OCI-LY1 (cell line): ENCODE data around the gene SOX10.

Source experiments
- H2AFZ ChIP-seq: fragments of 200-600 bp; sonication (generic), shearing (Covaris generic); 2 replicates; pipeline ENCODE4 v1.6.0; 2014; ENCODE audit warnings: antibody characterized with exemption, mild to moderate bottlenecking, low read length
- H3F3A ChIP-seq: fragments of 200-600 bp; sonication (generic), shearing (Covaris generic); 2 replicates; pipeline ENCODE4 v1.6.0; 2014; ENCODE audit warnings: mild to moderate bottlenecking, antibody characterized with exemption, low read length, moderate library complexity; ENCODE audit not compliant: insufficient read depth
- H3K27ac ChIP-seq: fragments of 200-600 bp; sonication (generic); 2 replicates; pipeline ENCODE4 v1.5.1; 2014; ENCODE audit warnings: low read length, mixed run types, mild to moderate bottlenecking, low read depth; ENCODE audit not compliant: poor library complexity, severe bottlenecking
- H3K27me3 ChIP-seq: fragments of 200-600 bp; sonication (generic); 2 replicates; pipeline ENCODE4 v1.6.0; 2014; ENCODE audit warnings: antibody characterized with exemption, mild to moderate bottlenecking, low read length, moderate library complexity; ENCODE audit not compliant: insufficient read depth
- H3K36me3 ChIP-seq: fragments of 200-600 bp; sonication (generic); 2 replicates; pipeline ENCODE4 v1.6.1; 2014; ENCODE audit warnings: mild to moderate bottlenecking, antibody characterized with exemption, low read length, moderate library complexity, mixed read lengths; ENCODE audit not compliant: insufficient read depth
- H3K4me1 ChIP-seq: fragments of 200-600 bp; sonication (generic); 2 replicates; pipeline ENCODE4 v1.5.1; 2014; ENCODE audit warnings: mild to moderate bottlenecking, low read length, moderate library complexity; ENCODE audit not compliant: insufficient read depth, severe bottlenecking
- H3K4me2 ChIP-seq: fragments of 200-600 bp; sonication (generic), shearing (Covaris generic); 2 replicates; pipeline ENCODE4 v1.6.1; 2014; ENCODE audit warnings: low read length
- H3K4me3 ChIP-seq: fragments of 200-600 bp; sonication (generic); 2 replicates; pipeline ENCODE4 v1.5.1; 2014; ENCODE audit warnings: low read length, low read depth, mild to moderate bottlenecking, mixed read lengths; ENCODE audit not compliant: poor library complexity, severe bottlenecking
- H3K79me2 ChIP-seq: fragments of 200-600 bp; shearing (Covaris generic); 2 replicates; pipeline ENCODE4 v1.6.1; 2016; ENCODE audit warnings: mixed run types, low read length, mixed read lengths; ENCODE audit not compliant: insufficient read depth
- H3K9ac ChIP-seq: fragments of 200-600 bp; sonication (generic), shearing (Covaris generic); 2 replicates; pipeline ENCODE4 v1.6.1; 2014; ENCODE audit warnings: mild to moderate bottlenecking, low read length, mixed read lengths
- H3K9me2 ChIP-seq: fragments of 200-600 bp; sonication (generic), shearing (Covaris generic); 2 replicates; pipeline ENCODE4 v1.6.1; 2014; ENCODE audit warnings: low read depth, mild to moderate bottlenecking, low read length, mixed read lengths
- H3K9me3 ChIP-seq: fragments of 200-600 bp; shearing (Covaris generic); 2 replicates; pipeline ENCODE4 v1.6.1; 2014; ENCODE audit warnings: low read length, mixed read lengths
- H4K20me1 ChIP-seq: fragments of 200-600 bp; sonication (generic), shearing (Covaris generic); 2 replicates; pipeline ENCODE4 v1.6.0; 2016; ENCODE audit warnings: mild to moderate bottlenecking, low read length; ENCODE audit not compliant: insufficient read depth
- CTCF ChIP-seq: fragments of 200-600 bp; sonication (generic), shearing (Covaris generic); IDR thresholded peaks from 2 replicates; pipeline ENCODE4 v1.5.1; 2017; ENCODE audit warnings: mild to moderate bottlenecking, antibody characterized with exemption, low read length, moderate library complexity, mixed read lengths
- EZH2 ChIP-seq: fragments of 200-600 bp; sonication (generic), shearing (Covaris generic); IDR thresholded peaks from 2 replicates; pipeline ENCODE4 v1.8.0; 2017; ENCODE audit warnings: borderline replicate concordance, mixed run types, mild to moderate bottlenecking, antibody characterized with exemption, low read length, moderate library complexity, mixed read lengths

The SOX10 gene

GRCh38 chr22:37990862-37991261, 6.5 kb upstream of the SOX10 start:
- no peaks in the 10 kb centered on the region for H3F3A ChIP-seq
- no peaks in the 10 kb centered on the region for H3K9me2 ChIP-seq
- no peak overlapping the region for H2AFZ ChIP-seq
- H3K9ac ChIP-seq = no peak overlapping the region
- no peak overlapping the region for H3K27ac ChIP-seq
- TF ChIP-seq CTCF (no peak), EZH2 (no peak)
- no peak overlapping the region for H3K4me3 ChIP-seq
- H3K79me2 ChIP-seq = no peaks in the 10 kb centered on the region
- H3K4me1 ChIP-seq = no peaks in the 10 kb centered on the region
- no peaks in the 10 kb centered on the region for H4K20me1 ChIP-seq
- no peaks in the 10 kb centered on the region for H3K9me3 ChIP-seq
- H3K27me3 ChIP-seq = peaks cover 8% of the 10 kb centered on the region; the same call in 1 of the 2 replicates
- H3K36me3 ChIP-seq = no peaks in the 10 kb centered on the region
- H3K4me2 ChIP-seq = no peak overlapping the region

DNA sequence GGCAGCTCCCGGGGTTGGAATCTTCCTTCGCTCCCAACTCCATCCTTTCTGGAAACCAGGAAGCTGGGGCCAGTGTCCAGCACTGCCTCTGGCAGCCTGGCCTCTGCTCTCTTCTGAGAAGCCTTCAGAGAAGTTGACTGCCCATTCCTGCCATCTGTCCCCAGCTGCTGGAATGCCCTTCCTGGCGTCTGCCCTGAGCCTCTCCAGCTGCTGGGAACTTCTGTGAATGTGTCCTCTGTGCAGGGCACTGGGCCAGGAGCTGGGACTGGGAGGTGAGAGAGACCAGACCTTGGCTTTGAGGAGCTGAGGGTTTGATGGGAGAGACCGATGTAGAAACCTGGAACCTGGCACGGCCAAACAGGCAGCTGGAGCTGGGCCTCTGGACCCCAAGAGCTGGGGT, 5.9 kb upstream of the SOX10 start:
- no peak overlapping the region for H3K27ac ChIP-seq
- no peak overlapping the region for H3K4me2 ChIP-seq
- H3K9me2 ChIP-seq = no peaks in the 10 kb centered on the region
- H3K4me1 ChIP-seq = no peaks in the 10 kb centered on the region
- H3K36me3 ChIP-seq = no peaks in the 10 kb centered on the region
- H2AFZ ChIP-seq = no peak overlapping the region
- no peak overlapping the region for H3K9ac ChIP-seq
- H3K9me3 ChIP-seq = no peaks in the 10 kb centered on the region
- no peaks in the 10 kb centered on the region for H4K20me1 ChIP-seq
- H3F3A ChIP-seq = no peaks in the 10 kb centered on the region
- no peak for TF ChIP-seq EZH2
- TF ChIP-seq CTCF = no peak
- peaks cover 5% of the 10 kb centered on the region; the same call in 1 of the 2 replicates for H3K27me3 ChIP-seq
- no peaks in the 10 kb centered on the region for H3K79me2 ChIP-seq
- H3K4me3 ChIP-seq = no peak overlapping the region

- 0 out of 2 replicates have a peak, but pooled peaks cover 3% of the 10 kb centered on the region for H3K27me3 ChIP-seq
- no peak overlapping the region for H3K4me2 ChIP-seq
- H2AFZ ChIP-seq = no peak overlapping the region
- TF ChIP-seq EZH2 (no peak), CTCF (no peak)
- H3K4me1 ChIP-seq = no peaks in the 10 kb centered on the region
- H3K9ac ChIP-seq = no peak overlapping the region
- no peak overlapping the region for H3K27ac ChIP-seq
- no peaks in the 10 kb centered on the region for H4K20me1 ChIP-seq
- no peaks in the 10 kb centered on the region for H3K36me3 ChIP-seq
- no peaks in the 10 kb centered on the region for H3K9me3 ChIP-seq
- H3F3A ChIP-seq = no peaks in the 10 kb centered on the region
- no peak overlapping the region for H3K4me3 ChIP-seq
- no peaks in the 10 kb centered on the region for H3K9me2 ChIP-seq
- H3K79me2 ChIP-seq = no peaks in the 10 kb centered on the region
Measured at GRCh38 chr22:37989146-37990045, 5.0 kb upstream of the SOX10 start.
